Measurements from ENCODE around the gene SH3RF3.
A peak's percentile ranks its signal among the peaks of the same experiment; 100 is the strongest.

SH3RF3 gene

DNA sequence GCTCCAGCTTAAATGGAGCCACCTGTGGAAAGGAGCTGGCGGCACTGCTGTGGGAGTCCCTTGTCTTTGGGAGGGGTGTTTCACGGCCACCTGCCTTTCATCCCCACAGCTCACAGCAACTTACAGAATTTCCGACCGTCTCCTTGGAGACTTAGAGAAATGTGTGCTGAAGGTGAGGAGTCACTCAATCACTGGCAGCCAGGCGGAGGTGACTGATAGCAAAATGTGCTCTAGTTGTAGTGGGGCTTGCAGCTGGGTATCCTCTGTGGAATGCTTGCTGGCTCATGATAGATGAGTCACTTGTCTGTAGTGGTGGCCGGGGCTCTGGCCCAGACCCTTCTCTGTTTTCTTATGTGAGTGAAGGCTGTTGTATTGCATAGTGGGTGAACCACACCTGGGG is 110.7 kb downstream of the SH3RF3 start:
- DNase-seq = peak in 1 of 42 donors; percentile 9
- intact Hi-C loops (cut with DNase I) = no loop called here

DNA sequence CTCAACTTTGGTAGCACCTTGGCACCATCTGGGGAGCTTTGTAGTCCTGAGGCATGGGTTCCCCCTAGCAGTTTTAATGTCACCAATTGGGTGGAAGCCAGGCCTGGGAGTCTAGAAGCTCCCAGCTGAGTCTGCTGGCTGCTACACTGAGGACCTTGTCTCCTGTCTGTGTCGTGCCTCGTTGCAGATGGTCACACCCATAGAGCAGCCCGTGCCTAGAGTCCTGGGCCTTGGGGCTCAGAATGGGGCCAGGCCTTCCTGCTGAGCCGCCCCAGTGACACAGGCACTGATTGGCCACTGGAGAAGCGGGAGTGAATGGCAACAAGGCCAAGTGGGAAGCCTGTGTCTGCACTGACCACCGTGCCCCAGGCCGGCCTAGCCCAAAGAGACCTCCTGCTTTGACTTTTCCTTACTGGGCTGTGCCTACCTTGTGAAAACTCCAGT is 113.2 kb downstream of the SH3RF3 start:
- intact Hi-C loops (cut with DNase I) = no loop called here
- peak in 1 of 42 donors; percentile 35 for DNase-seq

DNA sequence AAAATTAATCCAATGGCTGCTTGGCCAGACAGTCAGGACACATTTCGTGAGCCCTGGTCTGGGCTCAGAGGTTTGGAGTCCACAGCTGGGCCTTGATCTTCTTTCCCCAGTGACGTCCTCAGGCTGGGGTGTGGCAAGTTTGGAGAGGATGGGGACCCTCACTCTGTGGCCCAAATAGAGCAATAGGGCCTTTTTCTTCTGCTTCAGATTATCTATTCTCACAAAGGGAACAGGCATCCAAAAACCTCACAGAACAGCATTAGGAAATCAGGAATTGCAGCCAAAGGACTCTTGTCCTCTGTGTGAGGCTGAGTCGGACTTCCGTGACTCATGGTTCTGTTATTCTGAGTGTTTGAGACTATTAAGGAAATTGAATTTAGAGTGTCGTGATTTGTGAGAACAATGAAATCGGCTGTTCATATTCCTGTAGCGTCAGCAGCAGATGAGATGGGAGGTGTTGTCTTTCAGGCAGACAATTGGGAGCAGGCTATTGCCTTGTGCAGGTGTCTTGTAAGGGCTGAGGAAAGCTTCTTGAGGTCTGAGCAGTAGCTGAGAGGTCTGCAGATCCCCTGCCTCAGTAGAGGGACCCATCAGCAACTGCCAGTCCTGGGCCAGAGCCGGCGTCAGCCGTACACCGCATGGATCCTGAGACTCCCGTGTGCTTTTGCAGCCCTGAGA is 113.8 kb downstream of the SH3RF3 start:
- intact Hi-C loops (cut with DNase I) = no loop called here
- peak in 4 of 42 donors; percentile 4 to 66 (median 44) for DNase-seq

DNA sequence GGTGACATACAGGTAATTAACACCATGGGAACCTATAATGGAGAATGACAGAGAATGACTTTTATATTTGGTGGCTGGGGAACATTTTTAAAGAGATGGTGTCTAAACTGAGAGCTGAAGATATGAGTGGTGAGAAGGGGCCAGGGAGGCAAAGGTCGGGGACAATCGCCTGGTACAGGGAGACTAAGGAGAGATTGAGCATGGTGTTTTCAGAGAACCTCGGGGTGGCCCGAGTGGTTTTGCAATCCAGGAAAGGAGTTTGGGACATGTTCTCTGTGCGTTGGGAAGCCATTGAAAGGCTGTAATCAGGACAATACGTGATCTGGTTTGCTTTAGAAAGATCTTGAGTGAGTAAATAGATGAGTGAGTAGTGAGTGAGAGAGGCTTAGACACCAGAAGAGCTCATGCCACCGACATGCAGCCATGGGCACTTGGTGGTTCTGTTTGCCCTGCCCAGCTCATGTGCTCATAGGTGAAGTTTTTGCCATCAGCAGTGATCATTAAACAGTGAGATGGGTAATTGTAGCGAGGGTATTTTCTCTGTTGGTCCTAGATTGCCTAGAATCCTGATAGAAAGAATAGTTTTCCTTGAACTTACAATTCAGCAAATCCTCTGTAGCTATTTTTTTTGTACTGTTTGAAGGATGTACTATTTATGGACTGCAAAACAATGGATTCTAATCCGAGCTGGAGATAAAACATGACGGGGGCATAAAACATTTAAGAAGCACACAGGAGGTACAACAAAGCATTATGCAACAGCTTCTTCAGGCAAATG is 114.7 kb downstream of the SH3RF3 start:
- intact Hi-C loops (cut with DNase I) = no loop called here
- peak in 1 of 42 donors; percentile 9 for DNase-seq

DNA sequence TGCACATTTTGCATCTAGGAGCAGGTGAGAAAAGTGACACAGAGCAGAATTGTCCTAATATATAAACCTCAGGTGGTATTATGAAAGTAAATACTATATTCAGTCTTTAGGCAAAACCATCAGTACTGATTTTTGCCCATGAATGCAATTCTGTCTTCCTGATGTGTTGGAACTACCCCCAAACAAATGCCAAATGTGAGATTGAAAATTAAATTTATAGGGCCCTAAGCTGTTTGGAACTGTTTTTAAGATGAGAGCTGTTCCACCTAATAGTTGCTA is 115.2 kb downstream of the SH3RF3 start:
- DNase-seq = no peak
- intact Hi-C loops (cut with DNase I) = no loop called here

DNA sequence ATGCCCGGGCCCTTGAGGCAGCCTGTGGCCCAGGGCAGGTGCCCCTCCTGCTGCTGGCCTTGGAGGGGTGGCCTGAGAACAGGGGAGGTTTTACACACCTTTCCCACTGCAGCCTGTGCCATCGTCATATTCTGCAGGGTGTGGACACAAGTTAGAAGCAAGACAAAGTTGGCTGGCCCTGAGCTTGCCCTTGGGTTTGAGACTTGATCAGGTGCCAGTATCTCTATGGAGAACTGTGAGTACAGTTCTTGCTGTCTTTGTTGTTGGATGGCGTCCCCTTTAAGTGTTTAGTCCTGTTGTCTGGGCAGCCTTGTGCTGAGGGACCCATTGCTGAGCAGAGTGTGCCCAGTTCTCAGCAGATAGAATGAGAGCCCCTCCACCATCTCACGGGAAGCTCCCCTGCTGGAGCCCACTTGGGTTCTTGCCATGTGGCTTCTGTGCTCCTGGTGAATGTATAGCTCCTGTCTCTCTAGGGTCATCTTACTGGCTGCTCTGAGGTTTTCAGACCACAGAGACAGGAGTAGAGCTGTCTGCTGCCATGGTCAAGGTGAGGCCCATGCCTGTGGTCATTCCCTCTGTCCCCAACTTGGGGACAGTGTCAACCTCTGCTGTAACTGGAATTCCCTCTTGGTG is 115.9 kb downstream of the SH3RF3 start:
- DNase-seq = peak in 1 of 42 donors; percentile 28
- intact Hi-C loops (cut with DNase I) = no loop called here

DNA sequence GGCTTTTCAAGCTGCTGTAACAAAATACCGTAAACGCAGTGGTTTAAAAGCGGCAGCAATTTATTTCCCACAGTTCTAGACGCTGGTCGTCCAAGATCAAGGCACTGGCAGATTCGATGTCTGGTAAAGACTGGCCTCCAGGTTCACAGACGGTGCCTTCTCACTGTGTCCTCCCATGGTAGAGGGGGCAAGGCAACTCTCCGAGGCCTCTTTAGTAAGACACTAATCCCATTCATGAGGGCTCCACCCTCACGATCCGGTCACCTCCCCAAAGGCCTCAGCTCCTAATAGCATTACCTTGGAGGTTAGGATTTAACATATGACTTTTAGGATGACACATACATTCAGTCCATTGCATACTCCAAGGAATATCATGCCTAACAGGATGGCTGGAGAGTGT is 117.2 kb downstream of the SH3RF3 start:
- intact Hi-C loops (cut with DNase I) = no loop called here

DNA sequence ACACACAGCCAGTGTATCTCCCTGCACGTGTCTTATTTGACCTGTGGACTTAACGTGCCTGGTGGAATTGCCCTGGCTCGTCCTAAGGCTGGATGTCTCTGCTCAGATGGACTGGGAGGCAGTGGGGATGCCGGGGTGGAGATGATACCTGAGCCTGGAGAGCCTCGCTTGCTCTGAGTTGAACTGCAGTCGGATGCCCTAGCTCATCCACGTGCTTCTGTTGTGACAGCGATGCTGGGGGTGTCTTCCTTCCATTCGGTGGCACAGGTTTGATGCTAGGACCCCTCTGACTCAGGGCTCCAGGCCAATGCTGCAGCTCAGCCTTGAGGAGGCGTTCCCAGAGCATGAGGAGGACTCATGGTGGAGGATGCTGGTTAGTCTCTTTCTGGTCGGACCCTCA is 117.6 kb downstream of the SH3RF3 start:
- intact Hi-C loops (cut with DNase I) = no loop called here
- peak in 1 of 42 donors; percentile 18 for DNase-seq

More for the DNA sequence above, 117.2 kb downstream of the SH3RF3 start:
- peak in 1 of 42 donors; percentile 8 for DNase-seq

DNA sequence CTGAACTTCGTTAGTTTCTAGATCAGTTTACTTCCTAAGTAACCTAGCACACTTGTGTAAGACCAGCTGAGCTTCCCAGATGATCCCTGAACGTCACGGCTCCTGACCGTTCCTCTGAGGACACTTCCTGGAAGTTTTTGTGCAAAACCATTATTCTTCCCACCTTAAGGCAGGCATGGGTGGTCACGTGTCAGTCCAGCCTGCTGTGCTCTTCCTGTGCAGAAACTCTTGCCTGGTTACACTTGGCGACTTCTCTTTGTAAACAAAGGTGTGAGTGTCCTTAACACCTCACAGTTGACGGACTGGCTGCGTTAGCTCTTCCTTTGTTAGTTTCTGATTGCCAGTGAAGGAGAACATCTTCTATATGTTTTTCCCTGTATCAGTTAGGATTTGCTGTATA is 118.3 kb downstream of the SH3RF3 start:
- intact Hi-C loops (cut with DNase I) = no loop called here
- DNase-seq = peak in 1 of 42 donors; percentile 25

DNA sequence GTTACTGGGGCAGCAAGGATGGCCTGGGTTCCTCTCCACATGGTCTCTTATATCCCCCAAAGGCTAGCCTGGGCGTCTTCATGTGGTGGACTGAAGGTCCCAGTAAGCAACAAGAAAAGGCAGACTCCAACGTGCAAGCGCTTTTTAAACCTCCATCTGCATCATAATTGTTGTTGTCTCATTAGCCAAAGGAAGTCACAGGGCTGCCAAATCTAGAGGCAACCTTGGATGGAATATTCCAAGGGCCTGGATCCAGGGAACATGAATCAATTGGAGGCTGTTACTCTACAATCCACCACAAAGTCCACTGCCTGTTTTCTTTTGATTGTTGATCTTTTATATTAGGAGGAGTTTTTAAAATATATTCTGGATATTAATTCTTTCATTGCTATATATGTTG is 118.8 kb downstream of the SH3RF3 start:
- peak in 4 of 42 donors; percentile 29 to 51 (median 40) for DNase-seq
- intact Hi-C loops (cut with DNase I) = no loop called here

DNA sequence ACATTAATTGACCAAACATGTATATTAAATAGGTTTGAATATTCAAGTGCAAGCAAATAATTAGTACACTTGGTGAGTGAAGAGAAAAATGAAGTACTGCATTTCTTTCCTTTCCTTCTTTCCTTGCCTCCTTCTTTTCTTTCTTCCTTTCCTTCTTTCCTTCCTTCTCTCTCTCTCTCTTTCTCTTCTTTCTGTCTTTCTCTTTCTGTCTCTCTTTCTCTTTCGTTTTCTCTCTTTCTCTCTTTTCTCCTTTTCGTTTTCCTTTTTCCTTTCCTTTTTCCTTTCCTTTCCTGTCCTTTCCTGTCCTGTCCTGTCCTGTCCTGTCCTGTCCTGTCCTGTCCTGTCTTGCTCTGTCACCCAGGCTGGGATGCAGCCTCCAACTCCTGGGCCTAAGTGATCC is 119.6 kb downstream of the SH3RF3 start:
- intact Hi-C loops (cut with DNase I) = no loop called here
- DNase-seq = no peak

DNA sequence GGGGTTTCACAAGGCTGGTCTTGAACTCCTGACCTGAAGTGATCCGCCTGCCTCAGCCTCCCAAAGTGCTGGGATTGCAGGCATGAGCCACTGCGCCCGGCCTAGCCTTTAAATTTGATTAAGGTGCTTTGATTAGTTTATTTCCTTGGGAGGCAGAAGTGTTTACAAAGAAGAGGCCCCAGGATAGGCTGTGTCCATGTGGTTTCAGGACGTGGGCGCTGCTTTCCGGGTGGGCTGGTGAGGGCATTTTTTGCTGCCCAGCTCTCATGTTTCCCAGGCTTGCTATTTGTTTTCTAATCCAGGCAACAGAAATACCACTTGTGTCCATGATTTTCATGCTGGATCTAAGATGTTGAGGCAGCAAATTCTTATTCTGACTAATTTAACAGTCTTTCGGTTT is 124.2 kb downstream of the SH3RF3 start:
- peak in 1 of 42 donors; percentile 37 for DNase-seq
- intact Hi-C loops (cut with DNase I) = no loop called here

DNA sequence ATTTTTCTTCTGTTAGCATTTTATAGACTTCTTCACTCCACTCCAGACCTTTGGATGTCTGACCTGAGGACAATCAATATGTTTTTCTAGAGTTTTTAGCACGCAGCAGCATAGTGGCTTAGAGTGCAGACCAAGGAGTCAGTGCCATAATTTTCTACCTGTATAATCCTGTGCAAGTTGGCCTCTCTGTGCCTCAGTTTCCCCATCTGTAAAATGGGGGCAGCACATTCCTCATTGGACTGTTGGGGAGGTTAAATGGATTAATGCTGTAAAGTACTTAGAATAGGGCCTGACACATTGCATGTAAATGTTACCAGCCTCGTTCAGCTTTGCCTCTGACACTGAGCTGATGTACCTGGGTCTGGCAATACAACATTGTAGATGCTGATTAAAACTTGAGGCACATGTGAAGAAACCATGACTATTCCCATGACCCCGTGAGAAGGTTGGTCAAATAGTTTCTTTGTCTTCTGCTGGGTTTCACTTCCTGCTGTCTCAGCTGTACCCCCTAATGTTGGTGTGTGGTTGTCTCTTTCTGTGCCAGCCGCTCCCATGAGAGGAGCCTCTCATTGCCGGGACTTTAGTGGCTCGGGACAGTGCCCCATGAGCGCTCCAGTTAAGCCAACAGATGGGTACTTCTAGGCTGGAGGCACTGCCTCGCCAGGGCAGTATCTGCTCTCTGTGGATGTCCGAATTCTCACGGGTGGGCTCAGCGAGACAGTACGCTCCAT is 125.3 kb downstream of the SH3RF3 start:
- intact Hi-C loops (cut with DNase I) = no loop called here
- DNase-seq = peak in 2 of 42 donors; percentile 10 to 39

DNA sequence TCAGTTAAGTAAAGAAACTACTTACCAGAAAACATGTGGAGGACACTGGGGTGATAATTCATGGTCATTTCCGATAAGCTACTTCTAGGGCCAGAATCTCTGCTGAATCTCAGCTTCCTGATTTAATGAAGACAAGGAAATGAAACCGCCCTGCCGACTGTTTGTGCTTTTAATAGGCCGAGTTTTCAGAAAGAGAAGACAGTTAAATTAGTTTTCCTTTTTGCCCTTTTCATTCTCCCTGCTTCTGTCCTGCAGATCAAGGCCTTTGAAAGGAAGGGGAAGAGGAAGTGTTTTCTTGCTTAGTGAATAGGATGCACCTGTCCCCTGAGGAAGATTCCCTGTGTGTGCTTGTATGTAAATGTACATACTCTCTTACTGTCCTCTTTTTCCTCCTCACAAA is 126.6 kb downstream of the SH3RF3 start:
- intact Hi-C loops (cut with DNase I) = no loop called here
- DNase-seq = peak in 4 of 42 donors; percentile 20 to 36 (median 30)

DNA sequence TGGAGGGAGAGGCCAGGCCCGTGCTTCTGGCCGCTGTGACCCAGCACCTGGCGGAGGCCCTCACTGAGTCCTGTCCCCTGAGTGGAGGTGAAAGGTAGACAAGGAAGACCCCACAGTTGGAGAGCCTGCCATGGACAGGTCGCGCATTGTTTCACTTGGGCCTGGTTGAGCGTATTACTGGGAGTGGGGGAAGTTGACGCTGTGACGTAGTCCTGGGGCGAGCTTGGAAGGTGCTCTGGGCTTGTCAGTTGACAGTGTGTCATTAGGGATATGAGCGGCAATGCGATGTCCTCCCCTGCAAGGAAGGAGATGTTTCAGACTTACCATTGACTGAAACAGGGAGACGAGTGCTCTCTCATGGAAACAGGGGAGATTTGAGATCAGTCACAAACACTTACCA is 127.1 kb downstream of the SH3RF3 start:
- DNase-seq = peak in 3 of 42 donors; percentile 8 to 42 (median 36)
- intact Hi-C loops (cut with DNase I) = no loop called here

DNA sequence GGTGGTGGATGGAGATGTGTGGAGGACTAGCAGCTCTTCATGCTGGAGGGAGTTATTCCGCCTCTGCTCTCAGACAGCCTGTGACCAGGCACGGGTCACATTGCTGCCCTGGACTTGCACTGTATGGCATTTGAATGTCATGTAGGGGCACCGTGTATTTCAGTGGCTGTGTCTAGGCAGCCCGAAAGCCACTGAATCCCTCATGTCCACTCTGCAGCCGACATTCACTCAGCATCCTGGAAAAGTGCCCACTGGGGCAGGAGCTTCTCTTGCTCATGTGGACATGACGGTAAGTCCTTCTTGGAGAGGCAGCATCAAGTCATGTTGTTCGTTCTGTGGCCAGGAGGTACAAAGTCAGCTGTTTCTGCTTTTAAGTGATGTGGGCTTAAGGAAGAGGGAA is 127.9 kb downstream of the SH3RF3 start:
- peak in 5 of 42 donors; percentile 4 to 33 (median 23) for DNase-seq

DNA sequence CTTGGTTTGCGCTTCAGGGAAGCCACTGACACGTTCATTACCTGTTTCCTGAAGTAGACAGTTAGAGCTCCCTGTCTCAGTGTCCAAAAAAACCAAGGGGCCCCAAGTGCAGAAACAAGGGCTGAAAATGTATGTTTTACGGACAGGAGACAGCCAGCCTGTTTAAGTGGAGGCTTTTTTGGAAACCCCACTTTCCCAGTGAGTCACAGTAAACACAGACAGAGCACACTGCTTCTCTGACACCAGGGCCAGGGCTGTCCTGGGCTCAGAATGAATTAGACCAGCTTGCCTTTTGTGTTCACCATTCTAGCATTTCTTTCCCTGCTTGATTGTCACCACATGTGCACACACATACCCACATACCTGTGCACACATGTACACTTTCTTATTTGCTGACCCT is 128.6 kb downstream of the SH3RF3 start:
- DNase-seq = peak in 1 of 42 donors; percentile 4
- intact Hi-C loops (cut with DNase I) = no loop called here

More for the DNA sequence above, 127.9 kb downstream of the SH3RF3 start:
- intact Hi-C loops (cut with DNase I) = no loop called here

DNA sequence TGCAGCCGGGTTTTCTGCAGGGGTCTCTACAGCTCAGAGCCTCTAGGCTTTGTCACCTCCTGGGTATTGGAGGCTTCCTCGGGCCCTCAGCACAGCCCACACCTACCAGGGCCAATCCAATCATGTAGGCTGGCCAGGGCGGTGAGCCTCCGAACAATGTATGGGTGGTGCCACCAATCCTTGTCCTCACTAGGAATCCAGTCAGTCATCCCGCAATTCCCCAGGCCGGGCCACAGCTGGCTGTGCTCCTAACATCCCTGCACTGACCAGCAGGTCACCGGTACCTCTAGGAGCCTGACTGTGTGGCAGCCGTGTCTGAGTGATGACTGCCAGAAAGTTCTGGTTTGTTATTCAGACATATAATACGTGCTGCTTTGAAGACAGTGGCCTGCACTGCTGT is 129.4 kb downstream of the SH3RF3 start:
- DNase-seq = peak in 4 of 42 donors; percentile 7 to 38 (median 25)
- intact Hi-C loops (cut with DNase I) = no loop called here

DNA sequence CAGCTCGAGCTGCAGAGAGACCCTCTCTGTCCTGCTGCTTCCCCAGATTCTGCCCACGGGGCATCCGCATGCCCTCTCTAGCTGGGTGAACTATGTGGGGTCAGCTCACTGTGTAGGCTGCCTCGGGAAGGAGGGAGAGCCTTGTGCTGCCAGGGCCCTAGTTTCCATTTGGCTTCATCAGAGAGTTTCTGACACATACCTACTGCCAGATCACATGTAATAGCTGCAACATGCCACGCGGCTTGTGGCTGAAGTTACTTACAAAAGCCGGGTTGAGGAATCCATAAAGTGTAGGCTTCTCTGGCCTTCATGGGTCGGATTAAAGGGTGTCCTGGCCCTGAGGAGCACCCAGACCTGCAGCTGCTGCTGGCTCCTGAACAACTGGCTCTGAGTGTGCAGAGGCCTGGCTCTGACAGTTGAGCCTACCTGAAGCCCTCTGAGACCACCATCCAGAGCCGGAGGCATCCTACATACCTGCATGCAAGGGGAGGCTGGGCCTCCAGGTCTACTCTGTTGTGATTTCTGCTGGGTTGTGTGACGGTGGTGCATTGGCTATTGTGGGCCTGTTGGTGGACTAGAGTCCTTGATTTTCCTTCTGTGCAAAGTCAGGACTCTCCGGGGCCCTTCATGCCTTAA is 130.0 kb downstream of the SH3RF3 start:
- DNase-seq = peak in 4 of 42 donors; percentile 15 to 40 (median 28)
- intact Hi-C loops (cut with DNase I) = no loop called here

Measured in head of caudate nucleus (tissue), 42 donors.